ELF-1 (cell line): ENCODE measurements around the gene LCN10.

ENCODE experiments used
- DNase-seq: peaks from one replicate; pipeline ENCODE4 v3.0.0-alpha.2; 2016; ENCODE audit warnings: low read depth, low spot score

Gene LCN10

GRCh38 chr9:136739509-136739908 is 3.2 kb downstream of the LCN10 start:
- DNase-seq, result no peak

GRCh38 chr9:136738960-136739359 is 3.8 kb downstream of the LCN10 start:
- no peak for DNase-seq

GRCh38 chr9:136735812-136736480 is 6.8 kb downstream of the LCN10 start:
- DNase-seq, result no peak

- DNase-seq, result no peak
Measured at GRCh38 chr9:136734837-136735496, 7.8 kb downstream of the LCN10 start.

GRCh38 chr9:136733611-136734010 is 9.1 kb downstream of the LCN10 start:
- DNase-seq, result no peak

GRCh38 chr9:136732444-136733178 is 10.1 kb downstream of the LCN10 start:
- DNase-seq, result peak; percentile 64

GRCh38 chr9:136729926-136730325 is 12.8 kb downstream of the LCN10 start:
- DNase-seq, result no peak

GRCh38 chr9:136729144-136729543 is 13.6 kb downstream of the LCN10 start:
- no peak for DNase-seq

GRCh38 chr9:136728548-136729123 is 14.1 kb downstream of the LCN10 start:
- peak; percentile 80 for DNase-seq

- peak; percentile 83 for DNase-seq
Measured at GRCh38 chr9:136728080-136728547, 14.6 kb downstream of the LCN10 start.

- DNase-seq, result peak; percentile 62
Measured at GRCh38 chr9:136726631-136727191, 16.0 kb downstream of the LCN10 start.

- no peak for DNase-seq
Measured at GRCh38 chr9:136726118-136726517, 16.6 kb downstream of the LCN10 start.

GRCh38 chr9:136725612-136726011 is 17.1 kb downstream of the LCN10 start:
- DNase-seq, result peak; percentile 73

- no peak for DNase-seq
Measured at GRCh38 chr9:136724772-136725171, 18.0 kb downstream of the LCN10 start.

- no peak for DNase-seq
Measured at GRCh38 chr9:136723989-136724388, 18.8 kb downstream of the LCN10 start.

- DNase-seq, result no peak
Measured at GRCh38 chr9:136723362-136723976, 19.3 kb downstream of the LCN10 start.

- DNase-seq, result peak; percentile 54
Measured at GRCh38 chr9:136722969-136723356, 19.8 kb downstream of the LCN10 start.

- DNase-seq, result no peak
Measured at GRCh38 chr9:136722093-136722968, 20.4 kb downstream of the LCN10 start.

- no peak for DNase-seq
Measured at GRCh38 chr9:136721339-136722092, 21.2 kb downstream of the LCN10 start.

GRCh38 chr9:136720898-136721338 is 21.8 kb downstream of the LCN10 start:
- DNase-seq, result no peak
